Ureter (tissue), 1 donor: ENCODE results near the gene STK38L. TPM values are rescaled to one million over a fixed set of nuclear protein-coding genes. Genes with fewer than 3 reads are reported as not detected.

Experiments used
- DNase-seq: peaks from one replicate; pipeline ENCODE4 v3.0.0-alpha.2; 2020; ENCODE audit warnings: low spot score
- total RNA-seq: library from RNA; stranded (reverse); gene quantifications from one replicate; pipeline ENCODE4 v1.2.4, GENCODE V29; 2023
- donor health status: DM: yes; HTN: yes; CAD: no.

Gene STK38L
- total RNA-seq, 1 donor from 2014 or later = 30.4 TPM

- DNase-seq = no peak
Observed at GRCh38 chr12:27276275-27276674, 32.2 kb downstream of the STK38L start.

GRCh38 chr12:27277846-27278260 is 33.8 kb downstream of the STK38L start:
- DNase-seq = peak; percentile 52

- DNase-seq = no peak
Observed at GRCh38 chr12:27279826-27280225, 35.7 kb downstream of the STK38L start.

- DNase-seq = no peak
Observed at GRCh38 chr12:27280412-27280811, 36.3 kb downstream of the STK38L start.

- no peak for DNase-seq
Observed at GRCh38 chr12:27282754-27283153, 38.7 kb downstream of the STK38L start.

- DNase-seq = no peak
Observed at GRCh38 chr12:27284021-27284420, 39.9 kb downstream of the STK38L start.

- DNase-seq = no peak
Observed at GRCh38 chr12:27284751-27285150, 40.7 kb downstream of the STK38L start.

DNA sequence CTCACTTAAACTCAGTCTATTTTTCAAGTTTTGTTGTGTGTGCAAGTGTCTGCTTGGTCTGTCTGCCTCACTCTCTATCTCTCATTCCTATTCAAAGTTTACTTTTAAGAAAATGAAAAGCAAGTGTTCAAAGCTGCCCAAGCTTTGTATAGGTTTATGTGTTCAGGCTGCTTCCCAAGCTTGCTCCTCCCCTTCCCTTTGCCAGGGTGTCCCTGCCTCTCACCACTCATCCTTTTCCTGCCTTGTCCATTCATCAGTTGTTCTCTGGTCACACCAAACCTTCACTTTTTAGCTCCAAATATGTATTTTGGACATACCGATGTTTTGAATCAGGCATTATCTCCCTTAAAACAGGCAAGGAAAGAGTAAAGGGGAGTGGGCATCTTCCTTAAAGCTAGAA is 41.3 kb downstream of the STK38L start:
- no peak for DNase-seq

GRCh38 chr12:27289414-27289813 is 45.3 kb downstream of the STK38L start:
- no peak for DNase-seq

GRCh38 chr12:27290501-27291168 is 46.5 kb downstream of the STK38L start:
- no peak for DNase-seq

GRCh38 chr12:27291862-27292261 is 47.8 kb downstream of the STK38L start:
- DNase-seq = no peak

GRCh38 chr12:27292718-27293117 is 48.6 kb downstream of the STK38L start:
- no peak for DNase-seq

- DNase-seq = no peak
Observed at GRCh38 chr12:27293463-27293862, 49.4 kb downstream of the STK38L start.

- DNase-seq = no peak
Observed at GRCh38 chr12:27296674-27297073, 52.6 kb downstream of the STK38L start.

GRCh38 chr12:27297566-27297965 is 53.5 kb downstream of the STK38L start:
- no peak for DNase-seq

DNA sequence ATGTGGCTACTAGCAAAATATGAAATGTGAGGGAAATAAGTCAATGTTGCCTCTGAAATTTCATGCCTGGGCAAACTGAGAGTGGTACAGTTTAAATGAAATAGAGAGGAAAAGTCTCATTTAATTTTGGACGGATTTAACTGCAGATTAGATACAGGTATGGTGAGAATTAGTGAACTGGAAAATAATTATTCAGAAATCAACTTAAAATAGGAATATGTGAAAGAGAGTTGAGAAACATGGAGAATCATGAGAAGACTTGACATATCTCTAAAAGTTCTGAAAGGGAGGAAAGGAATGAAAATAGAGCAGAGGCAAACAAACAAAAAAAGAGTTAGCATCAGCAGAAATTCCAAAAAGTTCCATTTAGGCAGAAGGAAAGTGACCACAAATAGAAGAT is 55.0 kb downstream of the STK38L start:
- DNase-seq = no peak

GRCh38 chr12:27300226-27300625 is 56.1 kb downstream of the STK38L start:
- DNase-seq = no peak

DNA sequence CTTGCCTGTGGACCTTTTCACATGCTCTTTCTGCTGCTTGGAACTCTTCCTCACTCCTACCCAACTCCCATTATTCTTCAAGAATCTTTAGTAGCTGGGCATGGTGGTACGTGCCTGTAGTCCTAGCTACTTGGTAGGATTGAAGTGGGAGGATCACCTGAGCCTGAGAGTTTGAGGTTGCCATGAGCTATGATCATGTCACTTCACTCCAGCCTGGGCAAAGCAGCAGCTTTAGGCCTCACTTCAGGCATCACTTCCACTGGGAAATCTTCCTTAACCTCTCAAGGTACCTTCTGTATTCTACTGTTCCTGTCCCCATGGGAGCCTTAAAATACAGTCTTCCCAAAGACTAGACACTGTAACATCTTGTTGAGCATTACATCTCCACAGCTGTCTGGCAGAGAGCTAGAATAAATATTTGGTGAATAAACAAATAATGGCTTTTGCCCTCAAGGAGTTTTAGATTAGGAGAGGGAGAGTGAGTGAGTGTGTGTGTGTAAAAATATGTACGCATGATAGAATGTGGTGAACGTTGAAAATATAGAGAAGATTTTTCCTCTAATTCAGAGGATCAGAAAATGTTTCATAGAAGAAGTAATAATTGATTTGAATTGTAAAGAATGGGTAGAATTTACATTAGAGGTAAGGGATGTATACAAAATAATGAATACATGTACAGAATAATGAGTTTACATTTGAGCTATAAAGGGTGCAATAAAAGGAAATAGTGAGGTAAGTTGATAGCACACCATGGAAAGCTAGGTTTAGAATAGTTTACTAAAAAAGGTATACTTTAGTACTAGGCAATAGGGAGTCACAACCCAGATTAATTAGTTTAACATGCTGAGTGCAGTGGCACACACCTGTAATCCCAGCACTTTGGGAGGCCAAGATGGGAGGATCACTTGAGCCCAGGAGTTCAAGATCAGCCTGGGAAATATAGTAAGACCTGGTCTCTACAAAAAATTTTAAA is 59.3 kb downstream of the STK38L start:
- no peak for DNase-seq

GRCh38 chr12:27304856-27305255 is 60.8 kb downstream of the STK38L start:
- DNase-seq = no peak

DNA sequence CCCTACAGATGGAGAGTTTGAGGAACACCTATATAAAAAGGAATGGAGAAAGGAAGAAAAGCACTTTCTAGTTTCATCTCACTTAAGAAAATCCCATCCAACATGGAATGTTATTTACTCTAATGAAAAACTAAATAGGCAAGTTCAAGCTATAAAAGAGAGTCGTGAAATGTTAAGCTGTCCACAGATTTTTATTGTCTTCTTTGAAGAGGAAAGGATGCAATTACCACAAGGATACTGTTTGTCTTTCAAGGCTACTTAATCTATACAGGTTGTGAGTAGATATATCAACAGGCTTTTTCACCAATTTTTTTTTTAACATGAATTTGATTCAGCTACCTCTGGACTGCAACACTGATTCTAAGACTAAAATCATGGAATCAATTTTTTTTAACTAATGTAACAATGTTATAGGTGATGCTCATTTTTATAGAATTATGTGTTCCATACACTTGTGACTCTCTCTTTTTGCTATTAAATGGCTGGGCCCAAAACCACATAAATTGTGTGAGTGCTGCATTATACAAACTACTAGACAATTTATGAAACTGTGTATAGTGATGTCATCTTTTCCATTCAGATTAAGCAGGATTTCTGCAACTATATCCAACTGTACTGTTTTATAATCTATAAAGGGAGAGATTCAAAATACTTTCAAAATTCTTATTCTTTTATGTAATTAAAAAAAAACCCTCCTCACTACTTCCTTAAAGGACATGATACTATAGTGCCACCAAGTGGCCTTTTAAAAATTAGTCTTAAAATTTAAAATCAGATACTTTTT is 61.8 kb downstream of the STK38L start:
- no peak for DNase-seq

GRCh38 chr12:27309293-27309994 is 65.4 kb downstream of the STK38L start:
- no peak for DNase-seq

- DNase-seq = no peak
Observed at GRCh38 chr12:27309995-27310315, 65.9 kb downstream of the STK38L start.
